OCI-LY1 (cell line): ENCODE measurements around the gene RASL10B.

Experiments used
- CTCF ChIP-seq: fragments of 200-600 bp; sonication (generic), shearing (Covaris generic); IDR thresholded peaks from 2 replicates; pipeline ENCODE4 v1.5.1; 2017; ENCODE audit warnings: mild to moderate bottlenecking, antibody characterized with exemption, low read length, moderate library complexity, mixed read lengths
- EZH2 ChIP-seq: fragments of 200-600 bp; sonication (generic), shearing (Covaris generic); IDR thresholded peaks from 2 replicates; pipeline ENCODE4 v1.8.0; 2017; ENCODE audit warnings: borderline replicate concordance, mixed run types, mild to moderate bottlenecking, antibody characterized with exemption, low read length, moderate library complexity, mixed read lengths

GRCh38 chr17:35692512-35693210 is 38.8 kb upstream of the RASL10B start:
- TF ChIP-seq CTCF (no peak), EZH2 (no peak)
